ENCODE results near the gene TAS2R3. TPM values are rescaled to one million over a fixed set of nuclear protein-coding genes. Genes with fewer than 3 reads are reported as not detected.
A peak's percentile ranks its signal among the peaks of the same experiment; 100 is the strongest.
"Not testable (repeated sequence)": the region's sequence is repeated elsewhere in the genome, so short reads cannot be mapped to it uniquely, and the experiment has no call there.

TAS2R3 gene
- total RNA-seq, 3 donors from 2014 or later, result 2.2 to 4.8 (median 3.9) TPM

DNA sequence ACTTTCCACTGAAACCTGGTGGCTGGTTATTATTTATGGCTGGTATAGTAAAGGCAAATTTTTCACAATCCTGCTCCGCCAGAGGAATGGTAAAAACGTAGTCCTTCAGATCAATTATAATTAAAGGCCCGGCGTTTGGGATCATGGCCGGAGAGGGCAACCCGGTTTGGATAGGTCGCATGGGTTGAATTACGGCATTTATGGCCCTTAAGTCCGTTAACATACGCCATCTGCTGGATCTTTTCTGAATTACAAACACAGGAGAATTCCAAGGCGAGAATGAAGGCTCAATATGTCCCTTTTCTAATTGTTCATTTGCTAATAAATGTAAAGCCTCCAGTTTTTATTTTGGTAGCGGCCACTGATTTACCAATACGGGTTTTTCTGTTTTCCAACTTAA is 11.3 kb upstream of the TAS2R3 start:
- Histone ChIP-seq H3K4me3 (no peak overlapping the region), H3K4me1 (no peaks in the 10 kb centered on the region), H3K36me3 (peaks cover 15% of the 10 kb centered on the region), H3K27me3 (no peaks in the 10 kb centered on the region), H3K9me3 (peaks cover 13 to 26% of the 10 kb centered on the region in 2 donors), H3K27ac (no peak overlapping the region)
- TF ChIP-seq POLR2A (IDR thresholded peaks at IDR 0.05) (no peak), POLR2AphosphoS5 (IDR thresholded peaks at IDR 0.05) (no peak)
- TF ChIP-seq, protein P1, sequence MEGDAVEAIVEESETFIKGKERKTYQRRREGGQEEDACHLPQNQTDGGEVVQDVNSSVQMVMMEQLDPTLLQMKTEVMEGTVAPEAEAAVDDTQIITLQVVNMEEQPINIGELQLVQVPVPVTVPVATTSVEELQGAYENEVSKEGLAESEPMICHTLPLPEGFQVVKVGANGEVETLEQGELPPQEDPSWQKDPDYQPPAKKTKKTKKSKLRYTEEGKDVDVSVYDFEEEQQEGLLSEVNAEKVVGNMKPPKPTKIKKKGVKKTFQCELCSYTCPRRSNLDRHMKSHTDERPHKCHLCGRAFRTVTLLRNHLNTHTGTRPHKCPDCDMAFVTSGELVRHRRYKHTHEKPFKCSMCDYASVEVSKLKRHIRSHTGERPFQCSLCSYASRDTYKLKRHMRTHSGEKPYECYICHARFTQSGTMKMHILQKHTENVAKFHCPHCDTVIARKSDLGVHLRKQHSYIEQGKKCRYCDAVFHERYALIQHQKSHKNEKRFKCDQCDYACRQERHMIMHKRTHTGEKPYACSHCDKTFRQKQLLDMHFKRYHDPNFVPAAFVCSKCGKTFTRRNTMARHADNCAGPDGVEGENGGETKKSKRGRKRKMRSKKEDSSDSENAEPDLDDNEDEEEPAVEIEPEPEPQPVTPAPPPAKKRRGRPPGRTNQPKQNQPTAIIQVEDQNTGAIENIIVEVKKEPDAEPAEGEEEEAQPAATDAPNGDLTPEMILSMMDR (IDR thresholded peaks at IDR 0.05), result no peak
- DNase-seq (ENCODE audit: low spot score in 2 of 2), result no peak
- intact Hi-C loops (cut with DNase I; ENCODE audit: low total_unique reads), result no loop called here

DNA sequence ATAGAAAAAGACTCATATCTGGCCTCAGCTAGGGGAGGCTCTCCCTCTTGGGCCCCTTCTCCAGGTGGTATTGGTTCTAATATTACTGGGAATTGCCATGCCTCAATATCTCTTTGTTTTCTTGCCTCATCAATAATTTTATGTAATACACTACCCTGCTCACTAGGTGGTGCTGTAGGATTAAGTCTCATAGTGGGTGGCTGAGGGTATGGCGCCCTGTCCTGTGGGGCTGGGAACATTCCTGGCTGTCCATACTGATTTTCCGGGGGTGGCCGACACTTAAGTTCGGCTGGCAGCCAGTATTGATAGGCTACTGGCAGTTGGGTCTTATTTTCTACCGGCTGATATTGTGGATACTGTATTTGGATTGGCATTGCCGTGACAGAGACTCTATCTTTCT is 9.0 kb upstream of the TAS2R3 start:
- Histone ChIP-seq H3K9me3 (peaks cover 13 to 26% of the 10 kb centered on the region in 2 donors), H3K4me1 (no peaks in the 10 kb centered on the region), H3K27ac (no peak overlapping the region), H3K36me3 (peaks cover 9% of the 10 kb centered on the region), H3K27me3 (no peaks in the 10 kb centered on the region), H3K4me3 (no peak overlapping the region)
- DNase-seq (ENCODE audit: low spot score in 2 of 2), result no peak
- intact Hi-C loops (cut with DNase I; ENCODE audit: low total_unique reads), result no loop called here
- no peak for TF ChIP-seq POLR2A (IDR thresholded peaks at IDR 0.05)
- no peak for TF ChIP-seq POLR2AphosphoS5 (IDR thresholded peaks at IDR 0.05)
- TF ChIP-seq, protein P1 (IDR thresholded peaks at IDR 0.05), result no peak

DNA sequence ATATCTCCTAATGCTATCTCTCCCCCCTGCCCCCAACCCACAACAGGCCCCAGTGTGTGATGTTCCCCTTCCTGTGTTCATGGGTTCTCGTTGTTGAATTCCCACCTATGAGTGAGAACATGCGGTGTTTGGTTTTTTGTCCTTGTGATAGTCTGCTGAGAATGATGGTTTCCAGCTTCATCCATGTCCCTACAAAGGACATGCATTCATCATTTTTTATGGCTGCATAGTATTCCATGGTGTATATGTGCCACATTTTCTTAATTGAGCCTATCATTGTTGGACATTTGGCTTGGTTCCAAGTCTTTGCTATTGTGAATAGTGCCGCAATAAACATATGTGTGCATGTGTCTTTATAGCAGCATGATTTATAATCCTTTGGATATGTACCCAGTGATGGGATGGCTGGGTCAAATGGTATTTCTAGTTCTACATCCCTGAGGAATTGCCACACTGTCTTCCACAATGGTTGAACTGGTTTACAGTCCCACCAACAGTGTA is 6.2 kb downstream of the TAS2R3 start:
- H3K36me3 ChIP-seq; H3K27me3 ChIP-seq; H3K4me1 ChIP-seq; H3K9me3 ChIP-seq; H3K4me3 ChIP-seq; intact Hi-C loops (cut with DNase I; ENCODE audit: low total_unique reads); H3K27ac ChIP-seq; DNase-seq (ENCODE audit: low spot score in 2 of 2): not testable (repeated sequence)

DNA sequence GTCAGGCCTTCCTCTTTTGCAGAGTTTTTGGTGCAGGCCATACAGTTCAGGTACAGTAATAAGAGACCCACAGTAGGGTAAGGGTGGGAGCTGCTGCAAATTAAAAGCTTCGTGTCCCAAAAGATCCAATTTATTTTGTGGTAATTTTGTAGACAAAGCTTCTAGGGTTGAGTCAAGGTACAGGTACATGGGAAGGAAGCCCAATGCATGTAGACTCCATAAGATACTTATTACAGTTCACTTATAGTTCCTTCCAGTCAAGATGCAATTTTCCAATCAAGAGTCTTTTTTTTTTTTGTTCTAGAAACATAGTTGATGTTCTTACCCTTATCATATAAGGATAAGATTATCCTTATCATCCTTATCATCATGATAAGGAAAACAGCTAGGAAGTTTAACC is 12.5 kb downstream of the TAS2R3 start, which contains the start of gene TAS2R4:
TAS2R4 (plus strand) TSS at position 301 of the 400 bp plus-strand sequence. CDS start 1,815 bp downstream, outside the sequence.
- H3K4me1 ChIP-seq, result no peaks in the 10 kb centered on the region
- TF ChIP-seq POLR2A (IDR thresholded peaks at IDR 0.05), result no peak
- TF ChIP-seq POLR2AphosphoS5 (IDR thresholded peaks at IDR 0.05), result no peak
- TF ChIP-seq, protein P1 (IDR thresholded peaks at IDR 0.05), result no peak
- H3K4me3 ChIP-seq, result no peak within 1 kb of the TSS
- intact Hi-C loops (cut with DNase I; ENCODE audit: low total_unique reads), result no loop called here
- H3K9me3 ChIP-seq, result peaks cover 0 to 5% of the 10 kb centered on the region in 2 donors
- peaks cover 4% of the 10 kb centered on the region for H3K36me3 ChIP-seq
- DNase-seq (ENCODE audit: low spot score in 2 of 2), result no peak
- H3K27me3 ChIP-seq, result no peaks in the 10 kb centered on the region
- no peak within 1 kb of the TSS for H3K27ac ChIP-seq

DNA sequence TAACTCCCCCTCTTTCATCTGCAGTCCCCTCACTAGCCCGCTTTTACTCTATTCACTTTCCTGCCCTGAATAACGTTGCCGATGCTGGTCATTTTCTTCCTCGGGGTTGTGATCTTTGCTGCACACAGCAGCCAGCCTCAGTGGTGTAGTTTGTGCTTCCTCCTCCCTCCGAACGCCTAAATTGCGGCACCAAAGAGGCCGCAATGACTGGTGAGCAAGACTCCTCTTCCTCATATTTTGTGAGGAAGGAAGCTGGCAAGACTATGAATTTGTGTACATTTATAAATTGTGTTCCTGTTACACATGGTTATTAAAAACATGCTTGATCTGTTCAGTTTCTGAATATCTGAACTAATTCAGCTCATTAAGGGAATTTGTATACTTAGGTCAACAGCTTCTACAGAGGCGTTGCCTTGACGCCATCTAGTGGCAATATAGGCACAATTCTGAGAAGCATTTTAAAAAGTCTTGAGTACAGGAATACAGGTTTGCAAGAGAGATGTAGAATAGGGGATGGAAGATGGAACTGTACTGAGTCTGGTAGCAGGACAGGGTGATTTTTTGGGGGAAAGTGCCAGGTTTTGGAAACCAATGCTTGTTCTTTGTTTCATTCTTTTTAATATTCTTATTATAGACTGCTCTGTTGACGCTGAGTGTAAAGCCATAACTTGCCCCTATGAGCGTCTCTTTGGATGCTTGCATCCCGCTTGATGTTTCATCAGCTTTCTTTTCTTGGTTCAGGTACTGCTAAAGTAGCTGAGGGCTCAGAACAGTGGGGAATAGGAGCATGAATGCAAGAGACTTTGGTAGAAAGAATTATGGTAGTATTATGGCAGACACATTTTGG is 22.0 kb downstream of the TAS2R3 start:
- no peaks in the 10 kb centered on the region for H3K36me3 ChIP-seq
- no peaks in the 10 kb centered on the region for H3K4me1 ChIP-seq
- no peak for DNase-seq (ENCODE audit: low spot score in 2 of 2)
- TF ChIP-seq POLR2A (IDR thresholded peaks at IDR 0.05) (no peak), POLR2AphosphoS5 (IDR thresholded peaks at IDR 0.05) (no peak)
- TF ChIP-seq, protein P1 (IDR thresholded peaks at IDR 0.05), result peak in 2 of 3 donors; percentile 35 to 48
- no peaks in the 10 kb centered on the region for H3K9me3 ChIP-seq
- no peaks in the 10 kb centered on the region for H3K27me3 ChIP-seq
- H3K4me3 ChIP-seq, result no peak overlapping the region
- no peak overlapping the region for H3K27ac ChIP-seq
- intact Hi-C loops (cut with DNase I; ENCODE audit: low total_unique reads), result no loop called here
